ENCODE results near the gene CEMIP. TPM values are rescaled to one million over a fixed set of nuclear protein-coding genes. Genes with fewer than 3 reads are reported as not detected.

The CEMIP gene
- total and polyA plus RNA-seq, 2 experiments from 2014 or later: 0.27 to 2.1 TPM

- peaks cover 13% of the 10 kb centered on the region for H3K79me2 ChIP-seq (replicated peaks; ENCODE audit: insufficient read depth)
- Mint-ChIP-seq H3K36me3 (ENCODE audit: low read depth) (peaks cover 10% of the 10 kb centered on the region), H3K27ac (peak within 1 kb of the TSS; percentile 86), H3K9me3 (no peaks in the 10 kb centered on the region), H3K27me3 (ENCODE audit: insufficient read depth, low read depth, poor library complexity) (peaks cover 10% of the 10 kb centered on the region), H3K4me3 (peak within 1 kb of the TSS; percentile 92), H3K4me1 (peaks cover 15% of the 10 kb centered on the region)
- ATAC-seq (peak; percentile 55), DNase-seq (ENCODE audit: low spot score) (peak; percentile 92)
- H3K36me3 ChIP-seq (ENCODE audit: insufficient read depth): no peaks in the 10 kb centered on the region
- H4K20me1 ChIP-seq (replicated peaks; ENCODE audit: insufficient read depth): peaks cover 13% of the 10 kb centered on the region; the same call in 1 of the 2 replicates
- peak within 1 kb of the TSS; percentile 94 for H2AFZ ChIP-seq
- no peaks in the 10 kb centered on the region for H3K9me2 ChIP-seq (ENCODE audit: insufficient read depth)
- H3K4me1 ChIP-seq (ENCODE audit: insufficient read depth): peaks cover 12% of the 10 kb centered on the region
- H3K4me3 ChIP-seq: peak within 1 kb of the TSS; percentile 86
- H3F3A ChIP-seq (replicated peaks; ENCODE audit: low read depth): no peaks in the 10 kb centered on the region
- no peak for TF ChIP-seq ZNF462 (CRISPR knock-in tag; IDR thresholded peaks at IDR 0.05)
- TF ChIP-seq JUNB (IDR thresholded peaks at IDR 0.05; ENCODE audit: unreplicated experiment): no peak
- no peak for TF ChIP-seq NANOG (IDR thresholded peaks at IDR 0.05; ENCODE audit: borderline replicate concordance)
- TF ChIP-seq CREB1 (CRISPR knock-in tag; IDR thresholded peaks at IDR 0.05; ENCODE audit: low read depth): peak; percentile 66
- TF ChIP-seq CTCF (conservative IDR thresholded peaks at IDR 0.05; ENCODE audit: low read depth in 2 of 2): no peak
- TF ChIP-seq ZNF331 (CRISPR knock-in tag; IDR thresholded peaks at IDR 0.05; ENCODE audit: low read depth): no peak
- no peak for TF ChIP-seq ETS1 (IDR thresholded peaks at IDR 0.05)
- TF ChIP-seq POLR2AphosphoS5 (IDR thresholded peaks at IDR 0.05; ENCODE audit: low read depth): peak; percentile 91
- TF ChIP-seq STAT1 (IDR thresholded peaks at IDR 0.05; ENCODE audit: unreplicated experiment): no peak
- no peak for TF ChIP-seq ZNF114 (CRISPR knock-in tag; IDR thresholded peaks at IDR 0.05)
- TF ChIP-seq, protein P1, sequence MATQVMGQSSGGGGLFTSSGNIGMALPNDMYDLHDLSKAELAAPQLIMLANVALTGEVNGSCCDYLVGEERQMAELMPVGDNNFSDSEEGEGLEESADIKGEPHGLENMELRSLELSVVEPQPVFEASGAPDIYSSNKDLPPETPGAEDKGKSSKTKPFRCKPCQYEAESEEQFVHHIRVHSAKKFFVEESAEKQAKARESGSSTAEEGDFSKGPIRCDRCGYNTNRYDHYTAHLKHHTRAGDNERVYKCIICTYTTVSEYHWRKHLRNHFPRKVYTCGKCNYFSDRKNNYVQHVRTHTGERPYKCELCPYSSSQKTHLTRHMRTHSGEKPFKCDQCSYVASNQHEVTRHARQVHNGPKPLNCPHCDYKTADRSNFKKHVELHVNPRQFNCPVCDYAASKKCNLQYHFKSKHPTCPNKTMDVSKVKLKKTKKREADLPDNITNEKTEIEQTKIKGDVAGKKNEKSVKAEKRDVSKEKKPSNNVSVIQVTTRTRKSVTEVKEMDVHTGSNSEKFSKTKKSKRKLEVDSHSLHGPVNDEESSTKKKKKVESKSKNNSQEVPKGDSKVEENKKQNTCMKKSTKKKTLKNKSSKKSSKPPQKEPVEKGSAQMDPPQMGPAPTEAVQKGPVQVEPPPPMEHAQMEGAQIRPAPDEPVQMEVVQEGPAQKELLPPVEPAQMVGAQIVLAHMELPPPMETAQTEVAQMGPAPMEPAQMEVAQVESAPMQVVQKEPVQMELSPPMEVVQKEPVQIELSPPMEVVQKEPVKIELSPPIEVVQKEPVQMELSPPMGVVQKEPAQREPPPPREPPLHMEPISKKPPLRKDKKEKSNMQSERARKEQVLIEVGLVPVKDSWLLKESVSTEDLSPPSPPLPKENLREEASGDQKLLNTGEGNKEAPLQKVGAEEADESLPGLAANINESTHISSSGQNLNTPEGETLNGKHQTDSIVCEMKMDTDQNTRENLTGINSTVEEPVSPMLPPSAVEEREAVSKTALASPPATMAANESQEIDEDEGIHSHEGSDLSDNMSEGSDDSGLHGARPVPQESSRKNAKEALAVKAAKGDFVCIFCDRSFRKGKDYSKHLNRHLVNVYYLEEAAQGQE (IDR thresholded peaks at IDR 0.05; ENCODE audit: unreplicated experiment): no peak
- no peak for TF ChIP-seq EZH2phosphoT487 (IDR thresholded peaks at IDR 0.05; ENCODE audit: unreplicated experiment)
- no peak for TF ChIP-seq EZH2 (IDR thresholded peaks at IDR 0.05; ENCODE audit: low read depth, unreplicated experiment)
- H3K27me3 ChIP-seq (ENCODE audit: insufficient read depth): peaks cover 37% of the 10 kb centered on the region
- no peak within 1 kb of the TSS for H3K27ac ChIP-seq (ENCODE audit: low read depth)
- peak within 1 kb of the TSS; percentile 90 for H3K4me2 ChIP-seq
Observed at GRCh38 chr15:81000624-81001151, 221.5 kb downstream of the CEMIP start, which contains the start of gene TLNRD1. TLNRD1 (plus strand) TSS chr15:81000923; CDS start chr15:81002272, 1,349 bp downstream.
